Skeletal muscle cell (primary cell): Measurements from ENCODE around the gene ADRM1.

Experiments used
- DNase-seq: peaks from one replicate; pipeline ENCODE4 v3.0.0-alpha.2; 2010; ENCODE audit warnings: low read depth
- H3K4me3 ChIP-seq: 2 replicates; pipeline ENCODE4 v1.5.1; 2011; ENCODE audit warnings: low read depth, mild to moderate bottlenecking, control low read depth, low read length, moderate library complexity

ADRM1 gene

GRCh38 chr20:62320581-62321354, 18.0 kb downstream of the ADRM1 start:
- H3K4me3 ChIP-seq = no peak overlapping the region
- no peak for DNase-seq

GRCh38 chr20:62321521-62321948, 18.7 kb downstream of the ADRM1 start:
- no peak for DNase-seq
- H3K4me3 ChIP-seq = no peak overlapping the region

- no peak for DNase-seq
- no peak overlapping the region for H3K4me3 ChIP-seq
Observed at GRCh38 chr20:62321975-62322374, 19.2 kb downstream of the ADRM1 start.

- no peak overlapping the region for H3K4me3 ChIP-seq
- DNase-seq = no peak
Observed at GRCh38 chr20:62322492-62323041, 19.8 kb downstream of the ADRM1 start.

GRCh38 chr20:62323146-62323979, 20.6 kb downstream of the ADRM1 start:
- H3K4me3 ChIP-seq = no peak overlapping the region
- no peak for DNase-seq

- DNase-seq = no peak
Observed at GRCh38 chr20:62323980-62324906, 21.4 kb downstream of the ADRM1 start.

GRCh38 chr20:62325172-62325905, 22.5 kb downstream of the ADRM1 start:
- DNase-seq = no peak
- H3K4me3 ChIP-seq = no peak overlapping the region

More at GRCh38 chr20:62323980-62324906, 21.4 kb downstream of the ADRM1 start:
- H3K4me3 ChIP-seq = no peak overlapping the region

- H3K4me3 ChIP-seq = no peak overlapping the region
- DNase-seq = no peak
Observed at GRCh38 chr20:62326559-62326958, 23.8 kb downstream of the ADRM1 start.

GRCh38 chr20:62326959-62327725, 24.3 kb downstream of the ADRM1 start:
- no peak for DNase-seq
- no peak overlapping the region for H3K4me3 ChIP-seq

- no peak for DNase-seq
- no peak overlapping the region for H3K4me3 ChIP-seq
Observed at GRCh38 chr20:62327726-62328495, 25.1 kb downstream of the ADRM1 start.

- no peak overlapping the region for H3K4me3 ChIP-seq
- DNase-seq = no peak
Observed at GRCh38 chr20:62328684-62329388, 26.0 kb downstream of the ADRM1 start.

- DNase-seq = no peak
- no peak overlapping the region for H3K4me3 ChIP-seq
Observed at GRCh38 chr20:62329389-62330377, 26.9 kb downstream of the ADRM1 start.

GRCh38 chr20:62330576-62331317, 27.9 kb downstream of the ADRM1 start:
- no peak for DNase-seq

GRCh38 chr20:62331347-62331746, 28.6 kb downstream of the ADRM1 start:
- H3K4me3 ChIP-seq = no peak overlapping the region
- no peak for DNase-seq

More at GRCh38 chr20:62330576-62331317, 27.9 kb downstream of the ADRM1 start:
- no peak overlapping the region for H3K4me3 ChIP-seq

GRCh38 chr20:62332421-62332820, 29.6 kb downstream of the ADRM1 start:
- H3K4me3 ChIP-seq = no peak overlapping the region
- DNase-seq = no peak
